Trophoblast cell (in vitro differentiated cells and primary cell): Measurements from ENCODE around the gene RACK1.

Experiments used
- DNase-seq, 2 donors: peaks; one replicate each; pipeline ENCODE4 v3.0.0-alpha.2; 2016
- H2AFZ ChIP-seq: 2 replicates; pipeline ENCODE4 v1.6.1; 2013; ENCODE audit warnings: low read length, moderate library complexity, mild to moderate bottlenecking; ENCODE audit not compliant: insufficient read depth, poor library complexity
- H2AK5ac ChIP-seq: 2 replicates; pipeline ENCODE4 v1.6.1; 2013; ENCODE audit warnings: mild to moderate bottlenecking, low read length
- H2BK120ac ChIP-seq: 2 replicates; pipeline ENCODE4 v1.6.1; 2013; ENCODE audit warnings: low read length, mild to moderate bottlenecking, moderate library complexity; ENCODE audit not compliant: insufficient read depth, poor library complexity
- H2BK12ac ChIP-seq: 2 replicates; pipeline ENCODE4 v1.6.1; 2013; ENCODE audit warnings: mild to moderate bottlenecking, low read length, moderate library complexity
- H2BK5ac ChIP-seq: 2 replicates; pipeline ENCODE4 v1.6.1; 2013; ENCODE audit warnings: low read length, low read depth, moderate library complexity, mild to moderate bottlenecking; ENCODE audit not compliant: poor library complexity
- H3K14ac ChIP-seq: 2 replicates; pipeline ENCODE4 v1.6.1; 2013; ENCODE audit warnings: mild to moderate bottlenecking, low read length
- H3K18ac ChIP-seq: 2 replicates; pipeline ENCODE4 v1.6.1; 2013; ENCODE audit warnings: mild to moderate bottlenecking, low read length
- H3K23ac ChIP-seq: 2 replicates; pipeline ENCODE4 v1.6.1; 2013; ENCODE audit warnings: low read length
- H3K27ac ChIP-seq: 2 replicates; pipeline ENCODE4 v1.5.1; 2013; ENCODE audit warnings: low read depth, mild to moderate bottlenecking, inconsistent platforms, low read length, moderate library complexity
- H3K27me3 ChIP-seq: 2 replicates; pipeline ENCODE4 v1.6.1; 2013; ENCODE audit warnings: inconsistent platforms, mild to moderate bottlenecking, low read length, moderate library complexity; ENCODE audit not compliant: insufficient read depth
- H3K36me3 ChIP-seq, 2 experiments: 1 replicate in 1 of 2; 2 replicates in 1 of 2; pipeline ENCODE4 v1.6.1; 2013; ENCODE audit warnings: low read length in 2 of 2, mild to moderate bottlenecking in 2 of 2, moderate library complexity in 1 of 2; ENCODE audit not compliant: insufficient read depth in 2 of 2, control insufficient read depth in 1 of 2
- H3K4ac ChIP-seq: 2 replicates; pipeline ENCODE4 v1.6.1; 2013; ENCODE audit warnings: low read depth, mild to moderate bottlenecking, low read length, moderate library complexity
- H3K4me1 ChIP-seq, 2 experiments: 1 replicate in 1 of 2; 2 replicates in 1 of 2; pipeline ENCODE4 v1.6.1; 2013; ENCODE audit warnings: low read length in 2 of 2, mild to moderate bottlenecking in 2 of 2, moderate library complexity in 1 of 2; ENCODE audit not compliant: insufficient read depth in 2 of 2, control insufficient read depth in 1 of 2
- H3K4me2 ChIP-seq: 2 replicates; pipeline ENCODE4 v1.6.1; 2013; ENCODE audit warnings: inconsistent platforms, mild to moderate bottlenecking, low read length, moderate library complexity
- H3K4me3 ChIP-seq: 2 replicates; pipeline ENCODE4 v1.5.1; 2013; ENCODE audit warnings: mild to moderate bottlenecking, low read depth, low read length, inconsistent platforms
- H3K79me1 ChIP-seq: one replicate; pipeline ENCODE4 v1.6.1; 2013; ENCODE audit warnings: low read length
- H3K79me2 ChIP-seq: 2 replicates; pipeline ENCODE4 v1.6.1; 2013; ENCODE audit warnings: low read length, mild to moderate bottlenecking; ENCODE audit not compliant: control insufficient read depth, insufficient read depth, poor library complexity
- H3K9ac ChIP-seq: 2 replicates; pipeline ENCODE4 v1.6.1; 2013; ENCODE audit warnings: mild to moderate bottlenecking, low read length
- H3K9me3 ChIP-seq: 2 replicates; pipeline ENCODE4 v1.6.1; 2013; ENCODE audit warnings: low read depth, mild to moderate bottlenecking, control low read depth, inconsistent platforms, low read length; ENCODE audit not compliant: insufficient read depth
- H4K12ac ChIP-seq: 2 replicates; pipeline ENCODE4 v1.6.1; 2013; ENCODE audit warnings: low read depth, mild to moderate bottlenecking, low read length, moderate library complexity
- H4K8ac ChIP-seq: 2 replicates; pipeline ENCODE4 v1.6.1; 2013; ENCODE audit warnings: low read depth, mild to moderate bottlenecking, low read length, moderate library complexity
- H4K91ac ChIP-seq: one replicate; pipeline ENCODE4 v1.6.1; 2013; ENCODE audit warnings: low read depth, mild to moderate bottlenecking, low read length, moderate library complexity
- WGBS: extraction: QIAGEN DNeasy Blood & Tissue Kit; methylation state at CpG from one replicate; pipeline ENCODE4 v1.1.7; 2013; ENCODE audit warnings: missing lambda C conversion rate; ENCODE audit not compliant: insufficient read length, insufficient coverage; ENCODE audit errors: extremely low coverage; 5-methylcytosine and 5-hydroxymethylcytosine counted together

The RACK1 gene

GRCh38 chr5:181233801-181234454, 9.8 kb downstream of the RACK1 start:
- Histone ChIP-seq H3K79me2 (no peaks in the 10 kb centered on the region), H4K12ac (no peak overlapping the region), H3K18ac (no peak overlapping the region), H3K4ac (no peak overlapping the region), H4K8ac (no peak overlapping the region), H2BK120ac (no peak overlapping the region), H3K4me3 (no peak overlapping the region), H3K27ac (no peak overlapping the region), H3K14ac (no peak overlapping the region), H3K9ac (no peak overlapping the region), H3K36me3 (peaks cover 58 to 83% of the 10 kb centered on the region in 2 experiments), H3K9me3 (no peaks in the 10 kb centered on the region), H2BK12ac (no peak overlapping the region), H2BK5ac (no peak overlapping the region), H4K91ac (no peak overlapping the region), H2AK5ac (no peak overlapping the region), H2AFZ (no peak overlapping the region), H3K4me1 (no peaks in the 10 kb centered on the region), H3K4me2 (no peak overlapping the region), H3K79me1 (no peaks in the 10 kb centered on the region), H3K23ac (no peak overlapping the region), H3K27me3 (no peaks in the 10 kb centered on the region)
- DNase-seq = no peak
- WGBS = no CpG with 5 or more reads among the region's 24 CpGs

DNA sequence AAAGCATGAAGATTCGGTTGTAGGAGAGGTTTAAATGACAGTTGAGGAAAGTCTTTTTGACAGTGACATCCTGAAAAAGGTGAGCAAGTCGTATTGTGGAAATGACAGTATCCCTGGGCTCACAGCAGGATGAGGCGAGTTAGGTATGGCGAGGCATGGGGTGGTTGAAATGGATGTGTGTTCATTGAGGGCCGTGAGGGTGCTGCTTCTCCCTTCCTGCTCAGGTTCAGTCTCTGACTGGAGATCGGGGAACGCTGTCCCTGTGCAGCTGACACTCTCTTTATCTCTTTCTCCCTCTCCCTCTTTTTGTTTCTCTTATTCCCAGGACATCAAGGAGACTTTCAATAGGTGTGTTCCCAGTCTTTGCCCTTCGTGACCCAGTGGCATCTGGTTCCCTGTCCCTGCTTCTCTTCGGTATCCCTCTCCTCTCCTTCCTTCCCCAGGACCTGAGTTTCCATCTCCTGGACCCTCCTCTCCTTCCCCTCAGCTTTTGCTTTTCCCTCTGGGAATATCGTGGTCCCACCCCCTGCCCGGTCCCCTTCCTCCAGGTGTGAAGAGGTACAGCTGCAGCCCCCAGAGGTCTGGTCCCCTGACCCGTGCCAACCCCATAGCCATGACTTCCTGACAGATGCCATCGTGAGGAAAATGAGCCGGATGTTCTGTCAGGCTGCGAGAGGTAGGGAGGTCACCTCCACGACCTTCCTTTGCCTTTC, 10.5 kb downstream of the RACK1 start:
- H3K14ac ChIP-seq = no peak overlapping the region
- no peaks in the 10 kb centered on the region for H3K9me3 ChIP-seq
- H3K4me3 ChIP-seq = no peak overlapping the region
- H2BK5ac ChIP-seq = no peak overlapping the region
- no peaks in the 10 kb centered on the region for H3K4me1 ChIP-seq
- no peak overlapping the region for H4K12ac ChIP-seq
- H2AK5ac ChIP-seq = no peak overlapping the region
- DNase-seq = no peak
- no peak overlapping the region for H3K23ac ChIP-seq
- no CpG with 5 or more reads among the region's 16 CpGs for WGBS
- H2BK12ac ChIP-seq = no peak overlapping the region
- H3K79me1 ChIP-seq = no peaks in the 10 kb centered on the region
- no peak overlapping the region for H3K4me2 ChIP-seq
- H3K36me3 ChIP-seq = peaks cover 53 to 77% of the 10 kb centered on the region in 2 experiments
- H3K27me3 ChIP-seq = no peaks in the 10 kb centered on the region
- H4K91ac ChIP-seq = no peak overlapping the region
- H3K4ac ChIP-seq = no peak overlapping the region
- no peak overlapping the region for H4K8ac ChIP-seq
- no peak overlapping the region for H3K9ac ChIP-seq
- H3K18ac ChIP-seq = no peak overlapping the region
- no peak overlapping the region for H2BK120ac ChIP-seq
- no peaks in the 10 kb centered on the region for H3K79me2 ChIP-seq
- no peak overlapping the region for H2AFZ ChIP-seq
- no peak overlapping the region for H3K27ac ChIP-seq

GRCh38 chr5:181232593-181232992, 11.1 kb downstream of the RACK1 start:
- no peaks in the 10 kb centered on the region for H3K79me2 ChIP-seq
- no peak overlapping the region for H3K14ac ChIP-seq
- no peak overlapping the region for H3K4me3 ChIP-seq
- H3K4me1 ChIP-seq = no peaks in the 10 kb centered on the region
- H2BK12ac ChIP-seq = no peak overlapping the region
- no peak overlapping the region for H4K12ac ChIP-seq
- no peak overlapping the region for H3K9ac ChIP-seq
- H3K79me1 ChIP-seq = no peaks in the 10 kb centered on the region
- no peak overlapping the region for H2BK5ac ChIP-seq
- H3K27ac ChIP-seq = no peak overlapping the region
- H2AK5ac ChIP-seq = no peak overlapping the region
- no peak overlapping the region for H3K4ac ChIP-seq
- H2BK120ac ChIP-seq = no peak overlapping the region
- H3K9me3 ChIP-seq = no peaks in the 10 kb centered on the region
- H3K4me2 ChIP-seq = no peak overlapping the region
- H3K36me3 ChIP-seq = peaks cover 49 to 73% of the 10 kb centered on the region in 2 experiments
- no peak for DNase-seq
- no peak overlapping the region for H3K23ac ChIP-seq
- H3K18ac ChIP-seq = no peak overlapping the region
- H2AFZ ChIP-seq = no peak overlapping the region
- no peaks in the 10 kb centered on the region for H3K27me3 ChIP-seq
- H4K91ac ChIP-seq = no peak overlapping the region
- no peak overlapping the region for H4K8ac ChIP-seq
- WGBS = no CpG with 5 or more reads among the region's 18 CpGs

DNA sequence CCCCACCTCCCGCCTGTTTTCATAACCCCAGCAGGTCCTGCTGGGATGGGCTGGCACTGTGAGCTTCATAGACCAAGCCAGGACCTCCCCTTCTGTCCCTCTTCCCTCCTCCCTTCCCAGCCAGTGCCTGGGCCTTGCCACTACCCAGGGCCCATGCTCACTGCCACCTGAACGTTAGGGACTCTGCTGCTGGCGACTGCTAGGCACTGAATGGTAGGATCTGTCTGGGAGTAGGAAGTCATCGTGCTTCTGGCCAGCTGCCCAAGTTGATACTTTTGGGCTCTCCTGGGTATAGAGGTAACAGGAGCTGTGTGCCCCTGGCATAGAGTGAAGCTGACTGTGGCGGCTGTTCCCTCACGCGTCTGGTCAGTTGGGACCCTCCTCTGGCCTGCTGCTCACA, 12.3 kb downstream of the RACK1 start:
- Histone ChIP-seq H3K14ac (no peak overlapping the region), H2AK5ac (no peak overlapping the region), H3K27ac (no peak overlapping the region), H3K18ac (no peak overlapping the region), H3K36me3 (peaks cover 38 to 65% of the 10 kb centered on the region in 2 experiments), H4K91ac (no peak overlapping the region), H2AFZ (no peak overlapping the region), H3K79me1 (no peaks in the 10 kb centered on the region), H3K27me3 (no peaks in the 10 kb centered on the region), H3K4me2 (no peak overlapping the region), H3K9ac (no peak overlapping the region), H4K8ac (no peak overlapping the region), H3K4ac (no peak overlapping the region), H3K9me3 (no peaks in the 10 kb centered on the region), H3K4me3 (no peak overlapping the region), H3K4me1 (no peaks in the 10 kb centered on the region), H2BK5ac (no peak overlapping the region), H3K79me2 (no peaks in the 10 kb centered on the region), H3K23ac (no peak overlapping the region), H2BK12ac (no peak overlapping the region), H4K12ac (no peak overlapping the region), H2BK120ac (no peak overlapping the region)
- WGBS = no CpG with 5 or more reads among the region's 7 CpGs
- no peak for DNase-seq
